Spleen (tissue), 7 donors: ENCODE results near the gene PIGQ.

Experiments
- POLR2A ChIP-seq, 3 donors: fragments of 450-650 bp; IDR thresholded peaks; one replicate each; pipeline ENCODE4 v1.5.1; 2017; ENCODE audit warnings: antibody characterized with exemption in 3 of 3, mild to moderate bottlenecking in 1 of 3
- POLR2AphosphoS5 ChIP-seq, 3 donors: sonication (generic); formaldehyde crosslinking; IDR thresholded peaks; one replicate each; pipeline ENCODE4 v1.5.1; 2017; ENCODE audit warnings: antibody characterized with exemption in 3 of 3
- TF ChIP-seq, protein P1 (sequence below), 11 experiments: fragments of 200-600 bp in 7 of 11; fragments of 450-650 bp in 4 of 11; sonication (generic) in 4 of 11; IDR thresholded peaks in 8 of 11; conservative IDR thresholded peaks in 3 of 11; 1 replicate in 7 of 11; 2 replicates in 4 of 11; pipeline versions ENCODE4 v1.4.0 to v1.8.0; 2016 to 2021; ENCODE audit warnings: antibody characterized with exemption in 11 of 11, inconsistent platforms in 4 of 11, mild to moderate bottlenecking in 1 of 11
- donor health status: DM: no; HTN: no; CAD: no; lungs with moderate emphysema.
- donor health status: DM: no; HTN: no; CAD: no.
- donor health status: DM: no; HTN: no; CAD: no.

DNA sequence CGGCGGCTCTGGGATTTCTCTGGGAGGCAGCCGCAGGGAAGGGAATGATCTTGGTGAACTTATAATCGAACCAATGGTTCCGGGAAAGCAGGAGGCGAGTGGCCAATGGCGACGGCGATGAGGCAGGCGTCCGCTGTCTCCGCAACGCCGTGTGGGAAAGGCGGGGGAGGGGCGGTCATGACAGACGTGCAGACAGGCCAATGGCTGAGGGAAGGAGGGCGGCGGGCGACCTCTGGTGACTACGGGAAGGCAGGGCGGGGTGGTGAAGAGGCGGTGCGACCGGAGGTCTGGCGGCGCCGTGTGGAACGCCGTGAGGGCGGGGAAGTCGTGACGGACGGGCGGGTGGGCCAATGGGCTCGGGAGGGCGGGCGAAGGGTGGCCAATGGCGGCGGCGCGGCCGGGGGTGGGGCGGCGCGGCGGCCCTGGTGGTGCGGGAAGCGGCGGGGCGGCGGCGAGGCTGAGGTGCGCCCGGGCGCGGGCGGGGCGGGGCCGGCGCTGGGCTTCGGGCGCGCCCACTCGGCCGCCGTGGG, 20.0 kb downstream of the PIGQ start, which contains the start of gene RAB40C:
- TF ChIP-seq, protein P1, sequence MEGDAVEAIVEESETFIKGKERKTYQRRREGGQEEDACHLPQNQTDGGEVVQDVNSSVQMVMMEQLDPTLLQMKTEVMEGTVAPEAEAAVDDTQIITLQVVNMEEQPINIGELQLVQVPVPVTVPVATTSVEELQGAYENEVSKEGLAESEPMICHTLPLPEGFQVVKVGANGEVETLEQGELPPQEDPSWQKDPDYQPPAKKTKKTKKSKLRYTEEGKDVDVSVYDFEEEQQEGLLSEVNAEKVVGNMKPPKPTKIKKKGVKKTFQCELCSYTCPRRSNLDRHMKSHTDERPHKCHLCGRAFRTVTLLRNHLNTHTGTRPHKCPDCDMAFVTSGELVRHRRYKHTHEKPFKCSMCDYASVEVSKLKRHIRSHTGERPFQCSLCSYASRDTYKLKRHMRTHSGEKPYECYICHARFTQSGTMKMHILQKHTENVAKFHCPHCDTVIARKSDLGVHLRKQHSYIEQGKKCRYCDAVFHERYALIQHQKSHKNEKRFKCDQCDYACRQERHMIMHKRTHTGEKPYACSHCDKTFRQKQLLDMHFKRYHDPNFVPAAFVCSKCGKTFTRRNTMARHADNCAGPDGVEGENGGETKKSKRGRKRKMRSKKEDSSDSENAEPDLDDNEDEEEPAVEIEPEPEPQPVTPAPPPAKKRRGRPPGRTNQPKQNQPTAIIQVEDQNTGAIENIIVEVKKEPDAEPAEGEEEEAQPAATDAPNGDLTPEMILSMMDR (IDR thresholded peaks at IDR 0.05 in 8 of 11, conservative IDR thresholded peaks at IDR 0.05 in 3 of 11): peak in 7 of 11 experiments; percentile 24 to 52 (median 28)
- TF ChIP-seq POLR2AphosphoS5 (IDR thresholded peaks at IDR 0.05) (peak in 2 of 3 donors; percentile 20 to 38), POLR2A (IDR thresholded peaks at IDR 0.05) (no peak)
